Anterior cingulate cortex (tissue), 58 donors: ENCODE measurements around the gene KYAT1.

Source experiments
- DNase-seq, 58 donors: peaks; one replicate each; lab custom pipeline; 2025; lab: John Stamatoyannopoulos, UW

KYAT1 gene

DNA sequence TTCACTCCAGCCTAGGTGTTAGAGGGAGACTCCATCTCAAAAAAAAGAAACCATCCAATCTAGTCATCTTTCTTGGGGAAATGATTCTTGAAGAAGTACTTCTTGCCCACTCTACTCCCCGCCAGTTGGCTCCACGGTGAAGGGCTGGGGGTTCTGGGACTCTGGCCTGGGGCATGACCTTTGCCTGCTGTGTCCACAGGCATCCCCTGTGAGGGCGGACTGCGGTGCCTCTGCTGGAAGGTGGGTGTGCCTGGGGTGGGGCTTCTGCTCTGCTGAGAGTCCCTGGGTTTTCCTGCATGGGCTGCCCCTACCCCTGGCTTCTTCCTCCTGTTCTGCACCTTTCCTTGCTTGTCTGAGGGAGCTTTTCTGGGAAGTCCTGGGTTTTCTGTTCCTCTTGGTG lies 91.2 kb downstream of the KYAT1 start:
- DNase-seq = no peak

- no peak for DNase-seq
Measured at GRCh38 chr9:128788445-128788844, 93.3 kb downstream of the KYAT1 start.

DNA sequence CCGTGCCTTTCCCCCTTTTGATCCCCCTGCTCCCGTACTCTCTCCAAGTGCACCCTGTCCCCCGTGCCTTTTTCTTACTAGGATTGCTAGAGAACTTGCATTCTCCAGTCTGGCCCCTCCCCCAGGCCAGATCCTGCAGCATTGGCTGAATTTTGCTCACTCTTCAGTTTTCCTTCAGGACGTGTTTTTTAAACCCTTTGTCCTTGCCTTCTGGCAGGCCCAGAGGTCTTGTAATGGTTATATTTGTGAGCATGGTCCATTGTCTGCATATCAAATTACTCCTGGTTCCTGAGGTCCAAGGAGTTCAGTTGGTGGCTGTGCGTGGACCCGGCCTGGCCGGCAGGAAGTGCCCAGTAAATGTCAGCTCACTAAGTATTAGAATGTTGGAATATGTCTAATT lies 94.1 kb downstream of the KYAT1 start:
- DNase-seq = peak in 3 of 58 donors; percentile 13 to 41 (median 24)

DNA sequence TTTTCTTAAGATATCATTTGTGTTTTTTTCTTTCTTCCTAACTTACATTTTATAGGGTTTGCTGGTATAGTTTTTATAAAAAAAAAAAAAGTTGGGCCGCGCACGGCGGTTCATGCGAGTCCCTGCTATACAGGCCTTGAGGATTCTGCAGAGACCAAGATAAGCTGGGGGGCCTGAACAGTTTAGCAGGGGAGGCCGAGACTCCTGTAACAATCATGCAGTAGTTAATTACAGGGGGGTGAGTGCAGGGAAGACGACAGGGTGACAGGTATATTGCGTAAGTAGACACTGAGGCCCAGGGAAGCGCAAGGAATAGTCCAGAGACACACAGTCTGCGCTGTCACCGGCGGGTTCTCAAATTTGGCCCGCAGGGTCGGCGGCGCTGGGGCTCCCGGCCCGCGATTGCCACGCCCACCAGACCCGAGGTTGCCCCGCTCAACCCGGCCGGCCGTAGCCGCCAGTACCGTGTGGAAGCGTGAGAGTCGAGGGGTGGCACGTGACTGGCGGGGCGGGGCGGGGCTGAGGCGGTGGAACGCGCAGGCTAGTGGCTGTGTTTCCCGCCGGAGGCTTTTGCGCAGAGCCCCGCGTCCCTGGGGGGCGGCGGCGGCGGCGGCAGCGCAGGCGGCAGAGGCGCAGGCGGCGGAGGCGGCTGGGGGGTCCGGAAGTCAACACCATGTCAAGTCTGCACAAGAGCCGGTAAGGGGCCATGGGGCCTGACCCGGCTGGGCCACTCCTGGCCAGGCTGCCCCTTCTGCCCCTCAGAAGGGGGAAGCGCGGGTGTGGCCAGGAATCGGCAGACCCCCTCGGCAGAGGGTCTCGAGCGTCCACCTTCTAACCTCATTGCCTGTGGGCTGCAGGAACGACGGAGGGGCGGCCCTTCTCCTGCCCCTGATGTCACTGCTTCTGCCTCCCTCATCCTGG lies 94.8 kb downstream of the KYAT1 start, which contains the start of gene TBC1D13:
Gene TBC1D13, plus strand, starts transcription at position 573 of the 921 bp plus-strand sequence. Its CDS starts 101 bp downstream, at position 674.
- DNase-seq = peak; percentile 39 to 92 (median 84)

- no peak for DNase-seq
Measured at GRCh38 chr9:128785427-128785826, 96.3 kb downstream of the KYAT1 start.
